LHCN-M2 (cell line): Measurements from ENCODE around the gene RBBP9. TPM values are rescaled to one million over a fixed set of nuclear protein-coding genes. Genes with fewer than 3 reads are reported as not detected.
"Not testable (repeated sequence)": the region's sequence is repeated elsewhere in the genome, so short reads cannot be mapped to it uniquely, and the experiment has no call there.

Experiments used
- DNase-seq: peaks from one replicate; pipeline ENCODE4 v3.0.0-alpha.2; 2012; ENCODE audit warnings: low read depth
- total RNA-seq: library from RNA; depleted of rRNA; stranded (reverse); fragments of >200 nt; gene quantifications from 2 replicates; pipeline ENCODE4 v1.2.3, GENCODE V29; 2014; rRNA removed

Gene RBBP9
- total RNA-seq, 1 experiment from 2014 or later: 31.3 TPM

GRCh38 chr20:18506744-18507143, 9.7 kb upstream of the RBBP9 start:
- no peak for DNase-seq

- DNase-seq: no peak
These were observed 7.5 kb upstream of the RBBP9 start for GRCh38 chr20:18504479-18505060.

GRCh38 chr20:18501672-18502071, 4.6 kb upstream of the RBBP9 start:
- DNase-seq: not testable (repeated sequence)

- no peak for DNase-seq
These were observed 578 bp upstream of the RBBP9 start for GRCh38 chr20:18497603-18498002.

GRCh38 chr20:18496042-18496441, 983 bp downstream of the RBBP9 start:
- peak; percentile 13 for DNase-seq

- DNase-seq: no peak
These were observed 8.7 kb downstream of the RBBP9 start for GRCh38 chr20:18488301-18488700.

GRCh38 chr20:18481596-18481995, 15.4 kb downstream of the RBBP9 start:
- DNase-seq: no peak

GRCh38 chr20:18477821-18478220, 19.2 kb downstream of the RBBP9 start:
- DNase-seq: no peak

- no peak for DNase-seq
These were observed 19.8 kb downstream of the RBBP9 start for GRCh38 chr20:18477218-18477617.

- DNase-seq: peak; percentile 93
These were observed 29.9 kb downstream of the RBBP9 start, which contains the start of the genes DZANK1 and POLR3F for GRCh38 chr20:18466894-18467730. Gene DZANK1 (minus strand): TSS chr20:18467030. CDS start chr20:18465358, 1,672 bp downstream. Gene POLR3F (plus strand): TSS chr20:18467390. CDS start chr20:18467507, 117 bp downstream.

GRCh38 chr20:18466574-18466893, 30.5 kb downstream of the RBBP9 start:
- DNase-seq: no peak

GRCh38 chr20:18465536-18466200, 31.4 kb downstream of the RBBP9 start:
- no peak for DNase-seq

GRCh38 chr20:18456600-18456999, 40.4 kb downstream of the RBBP9 start:
- no peak for DNase-seq

- DNase-seq: peak; percentile 17
These were observed 53.1 kb downstream of the RBBP9 start for GRCh38 chr20:18443886-18444285.

GRCh38 chr20:18440403-18440802, 56.6 kb downstream of the RBBP9 start:
- no peak for DNase-seq

GRCh38 chr20:18436847-18437246, 60.2 kb downstream of the RBBP9 start:
- DNase-seq: no peak

Other genes with a start within 250 kb of the RBBP9 start
- gene ZNF133, start 208.7 kb downstream of the RBBP9 start, total RNA-seq: 13.8 and 15.5 TPM in 2 replicates
- gene DZANK1, start 30.2 kb downstream of the RBBP9 start, total RNA-seq: 1.2 and 2.2 TPM in 2 replicates
- 14.8 and 15.4 TPM in 2 replicates for gene POLR3F, start 29.8 kb downstream of the RBBP9 start, total RNA-seq
- gene SEC23B, start 10.7 kb upstream of the RBBP9 start, total RNA-seq: 48.7 and 56.7 TPM in 2 replicates
- 84.3 and 88.0 TPM in 2 replicates for gene SMIM26, start 70.2 kb upstream of the RBBP9 start, total RNA-seq
- 71.4 and 78.7 TPM in 2 replicates for gene DTD1, start 90.8 kb upstream of the RBBP9 start, total RNA-seq